RWPE2 (cell line): ENCODE results near the gene HYAL2.
"Not testable (repeated sequence)": the region's sequence is repeated elsewhere in the genome, so short reads cannot be mapped to it uniquely, and the experiment has no call there.

Source experiments
- ATAC-seq: fragments of 200-7000 bp; cut with Tn5 transposase; 3 replicates; pipeline ENCODE4 v1.9.1; 2021; ENCODE audit warnings: low read depth
- DNase-seq: peaks from one replicate; pipeline ENCODE4 v3.0.0-alpha.2; 2020; ENCODE audit warnings: low spot score
- H3K27ac ChIP-seq: fragments of 450-650 bp; 2 replicates; pipeline ENCODE4 v1.5.1; 2017; ENCODE audit warnings: mild to moderate bottlenecking; ENCODE audit not compliant: poor library complexity, severe bottlenecking
- H3K27me3 ChIP-seq: fragments of 250-450 bp; sonication (Bioruptor Pico); 2 replicates; pipeline ENCODE4 v1.5.1; 2021; ENCODE audit warnings: mild to moderate bottlenecking, moderate library complexity; ENCODE audit not compliant: insufficient read depth, poor library complexity, severe bottlenecking
- H3K36me3 ChIP-seq: fragments of 250-450 bp; sonication (Bioruptor Pico); 2 replicates; pipeline ENCODE4 v1.5.1; 2020; ENCODE audit warnings: low read depth, mild to moderate bottlenecking, moderate library complexity
- H3K4me1 ChIP-seq: fragments of 250-450 bp; sonication (Bioruptor Pico); 2 replicates; pipeline ENCODE4 v1.5.1; 2021; ENCODE audit warnings: mild to moderate bottlenecking, moderate library complexity; ENCODE audit not compliant: insufficient read depth, poor library complexity, severe bottlenecking
- H3K4me3 ChIP-seq: fragments of 250-450 bp; sonication (Bioruptor Pico); 2 replicates; pipeline ENCODE4 v1.5.1; 2021; ENCODE audit warnings: mild to moderate bottlenecking, moderate library complexity; ENCODE audit not compliant: severe bottlenecking
- H3K9me3 ChIP-seq: fragments of 250-450 bp; sonication (Bioruptor Pico); 2 replicates; pipeline ENCODE4 v1.5.1; 2021; ENCODE audit warnings: mild to moderate bottlenecking, moderate library complexity; ENCODE audit not compliant: severe bottlenecking
- TF ChIP-seq, protein P1 (sequence below): fragments of 450-650 bp; IDR thresholded peaks from one replicate; pipeline ENCODE4 v1.5.1; 2017; ENCODE audit warnings: mild to moderate bottlenecking, moderate library complexity; ENCODE audit not compliant: poor library complexity, severe bottlenecking

Gene HYAL2

DNA sequence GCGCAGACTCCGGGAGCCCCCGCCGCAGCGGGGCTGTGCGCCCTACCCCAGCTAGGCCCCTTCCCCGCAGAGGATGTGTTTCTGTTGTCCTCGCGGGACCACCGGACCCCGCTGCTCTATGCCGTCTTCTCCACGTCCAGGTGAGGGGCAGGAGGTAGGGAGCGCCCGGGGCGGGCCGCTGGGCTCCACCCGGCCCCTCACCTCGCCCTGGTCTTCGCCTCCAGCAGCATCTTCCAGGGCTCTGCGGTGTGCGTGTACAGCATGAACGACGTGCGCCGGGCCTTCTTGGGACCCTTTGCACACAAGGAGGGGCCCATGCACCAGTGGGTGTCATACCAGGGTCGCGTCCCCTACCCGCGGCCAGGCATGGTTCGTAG, 48.9 kb downstream of the HYAL2 start:
- no peak for DNase-seq
- no peak for ATAC-seq
- no peak overlapping the region for H3K27ac ChIP-seq
- H3K27me3 ChIP-seq = no peaks in the 10 kb centered on the region
- peaks cover 16% of the 10 kb centered on the region for H3K4me1 ChIP-seq
- peaks cover 48% of the 10 kb centered on the region for H3K36me3 ChIP-seq
- TF ChIP-seq, protein P1, sequence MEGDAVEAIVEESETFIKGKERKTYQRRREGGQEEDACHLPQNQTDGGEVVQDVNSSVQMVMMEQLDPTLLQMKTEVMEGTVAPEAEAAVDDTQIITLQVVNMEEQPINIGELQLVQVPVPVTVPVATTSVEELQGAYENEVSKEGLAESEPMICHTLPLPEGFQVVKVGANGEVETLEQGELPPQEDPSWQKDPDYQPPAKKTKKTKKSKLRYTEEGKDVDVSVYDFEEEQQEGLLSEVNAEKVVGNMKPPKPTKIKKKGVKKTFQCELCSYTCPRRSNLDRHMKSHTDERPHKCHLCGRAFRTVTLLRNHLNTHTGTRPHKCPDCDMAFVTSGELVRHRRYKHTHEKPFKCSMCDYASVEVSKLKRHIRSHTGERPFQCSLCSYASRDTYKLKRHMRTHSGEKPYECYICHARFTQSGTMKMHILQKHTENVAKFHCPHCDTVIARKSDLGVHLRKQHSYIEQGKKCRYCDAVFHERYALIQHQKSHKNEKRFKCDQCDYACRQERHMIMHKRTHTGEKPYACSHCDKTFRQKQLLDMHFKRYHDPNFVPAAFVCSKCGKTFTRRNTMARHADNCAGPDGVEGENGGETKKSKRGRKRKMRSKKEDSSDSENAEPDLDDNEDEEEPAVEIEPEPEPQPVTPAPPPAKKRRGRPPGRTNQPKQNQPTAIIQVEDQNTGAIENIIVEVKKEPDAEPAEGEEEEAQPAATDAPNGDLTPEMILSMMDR = no peak
- no peaks in the 10 kb centered on the region for H3K9me3 ChIP-seq
- no peak overlapping the region for H3K4me3 ChIP-seq

DNA sequence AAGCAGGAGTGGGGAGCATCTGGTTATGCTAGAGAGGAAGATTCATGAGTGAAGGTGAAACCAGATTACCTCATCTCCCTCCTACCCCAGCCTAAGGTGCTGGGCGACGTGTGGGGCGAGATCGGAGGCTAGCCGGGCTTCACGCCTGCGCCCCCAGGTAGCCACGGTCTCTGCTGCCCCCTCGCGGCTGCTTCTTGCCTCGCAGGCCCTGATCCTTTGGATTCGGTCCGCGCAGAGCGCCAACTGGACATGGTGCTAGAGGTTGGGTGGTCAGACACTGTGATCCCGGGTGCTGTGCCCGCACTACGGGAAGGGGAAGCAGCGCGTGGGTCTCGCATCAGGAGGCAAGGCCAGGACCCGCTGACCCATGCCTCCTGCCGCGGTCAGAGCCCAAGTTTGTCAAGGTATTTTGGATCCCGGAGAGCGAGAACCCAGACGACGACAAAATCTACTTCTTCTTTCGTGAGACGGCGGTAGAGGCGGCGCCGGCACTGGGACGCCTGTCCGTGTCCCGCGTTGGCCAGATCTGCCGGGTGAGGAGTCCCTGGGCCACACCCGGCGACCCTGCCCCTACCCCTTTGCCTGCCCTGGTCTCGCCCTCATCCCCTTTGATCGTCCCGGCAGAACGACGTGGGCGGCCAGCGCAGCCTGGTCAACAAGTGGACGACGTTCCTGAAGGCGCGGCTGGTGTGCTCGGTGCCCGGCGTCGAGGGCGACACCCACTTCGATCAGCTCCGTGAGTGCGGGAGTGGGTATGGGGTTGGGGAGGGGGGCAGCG, 49.4 kb downstream of the HYAL2 start:
- peaks cover 21% of the 10 kb centered on the region for H3K4me1 ChIP-seq
- H3K36me3 ChIP-seq = peaks cover 48% of the 10 kb centered on the region
- no peak overlapping the region for H3K4me3 ChIP-seq
- ATAC-seq (peak; percentile 18; the same call in 2 of the 3 replicates), DNase-seq (no peak)
- no peaks in the 10 kb centered on the region for H3K9me3 ChIP-seq
- no peak overlapping the region for H3K27ac ChIP-seq
- TF ChIP-seq, protein P1 = peak; percentile 84
- no peaks in the 10 kb centered on the region for H3K27me3 ChIP-seq

DNA sequence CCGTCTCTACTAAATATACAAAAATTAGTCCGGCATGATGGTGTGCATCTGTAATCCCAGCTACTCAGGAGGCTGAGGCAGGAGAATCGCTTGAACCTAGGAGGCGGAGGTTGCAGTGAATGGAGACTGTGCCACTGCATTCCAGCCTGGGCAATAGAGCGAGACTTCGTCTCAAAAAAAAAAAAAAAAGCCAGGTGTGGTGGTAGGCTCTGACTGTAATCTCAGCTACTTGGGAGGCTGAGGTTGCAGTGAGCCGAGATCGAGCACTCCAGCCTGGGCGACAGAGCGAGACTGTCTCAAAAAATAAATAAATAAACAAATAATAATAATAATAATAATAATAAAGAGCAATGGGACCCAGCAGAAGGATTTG, 50.0 kb downstream of the HYAL2 start:
- not testable (repeated sequence) for ATAC-seq, H3K27me3 ChIP-seq, H3K4me3 ChIP-seq, H3K9me3 ChIP-seq, DNase-seq, H3K27ac ChIP-seq
- peaks cover 48% of the 10 kb centered on the region for H3K36me3 ChIP-seq
- peaks cover 24% of the 10 kb centered on the region for H3K4me1 ChIP-seq

DNA sequence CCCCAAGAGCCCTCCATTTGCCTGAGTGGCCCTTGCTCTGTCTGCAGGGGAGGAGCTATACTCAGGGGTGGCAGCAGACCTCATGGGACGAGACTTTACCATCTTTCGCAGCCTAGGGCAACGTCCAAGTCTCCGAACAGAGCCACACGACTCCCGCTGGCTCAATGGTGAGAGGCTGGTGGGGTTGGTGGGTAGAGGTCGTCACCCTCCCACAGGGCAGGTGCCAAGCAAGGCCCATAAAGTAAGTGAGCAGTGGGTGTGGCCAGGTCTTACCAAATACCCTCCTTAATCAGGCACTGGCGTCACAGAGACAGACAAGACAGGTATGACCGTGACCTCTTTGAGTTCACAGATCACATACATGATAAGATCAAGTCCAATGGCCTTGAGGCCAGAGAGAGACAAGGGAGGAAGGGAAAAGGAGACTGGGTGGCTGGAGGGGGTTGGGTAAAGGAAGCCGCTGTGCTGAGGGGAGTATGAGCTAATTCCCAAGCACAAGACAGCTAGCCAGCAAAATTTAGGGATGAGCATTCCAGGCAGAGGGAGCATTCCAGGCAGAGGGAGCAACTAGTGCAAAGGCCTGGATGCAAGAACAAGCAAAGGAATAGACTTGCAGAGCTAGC, 51.1 kb downstream of the HYAL2 start:
- H3K9me3 ChIP-seq = no peaks in the 10 kb centered on the region
- H3K36me3 ChIP-seq = peaks cover 41% of the 10 kb centered on the region
- no peak for DNase-seq
- no peaks in the 10 kb centered on the region for H3K27me3 ChIP-seq
- H3K4me1 ChIP-seq = peaks cover 25% of the 10 kb centered on the region
- H3K4me3 ChIP-seq = no peak overlapping the region
- TF ChIP-seq, protein P1 = no peak
- peak overlapping the region; percentile 93 for H3K27ac ChIP-seq
- ATAC-seq = no peak

DNA sequence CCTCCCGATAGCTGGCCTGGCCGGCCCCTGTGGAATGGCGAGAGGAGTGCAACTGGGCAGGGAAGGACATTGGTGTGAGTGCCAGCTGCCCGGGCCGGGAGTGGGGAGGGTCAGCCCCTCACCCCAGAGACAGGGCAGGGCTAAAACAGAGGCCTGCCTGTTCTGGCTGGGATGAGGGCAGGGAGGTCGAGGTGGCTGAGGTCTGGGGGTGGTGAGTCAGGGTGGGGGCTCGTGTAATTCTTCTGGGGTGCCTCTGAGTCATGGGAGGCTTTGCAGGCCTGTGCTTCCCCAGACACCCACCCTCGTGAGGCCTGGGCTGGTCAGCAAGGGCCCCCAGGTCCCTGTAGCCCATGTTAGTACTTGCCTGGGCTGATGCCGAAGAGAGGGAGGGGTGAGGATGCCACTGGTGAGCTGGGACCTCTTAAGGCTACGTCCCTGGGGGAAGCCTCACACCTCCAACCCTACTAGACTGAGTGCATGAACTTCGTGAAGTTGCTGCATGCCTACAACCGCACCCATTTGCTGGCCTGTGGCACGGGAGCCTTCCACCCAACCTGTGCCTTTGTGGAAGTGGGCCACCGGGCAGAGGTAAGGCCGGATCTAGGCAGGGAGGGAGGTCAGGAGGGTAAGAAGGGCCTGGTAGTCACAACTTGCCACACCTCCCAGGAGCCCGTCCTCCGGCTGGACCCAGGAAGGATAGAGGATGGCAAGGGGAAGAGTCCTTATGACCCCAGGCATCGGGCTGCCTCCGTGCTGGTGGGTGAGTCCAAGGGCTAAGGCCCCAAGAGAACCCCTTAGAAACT, 51.9 kb downstream of the HYAL2 start:
- TF ChIP-seq, protein P1 = no peak
- ATAC-seq (peak; percentile 3; the same call in 2 of the 3 replicates), DNase-seq (no peak)
- H3K27ac ChIP-seq = peak overlapping the region; percentile 93
- no peaks in the 10 kb centered on the region for H3K27me3 ChIP-seq
- peaks cover 36% of the 10 kb centered on the region for H3K36me3 ChIP-seq
- peaks cover 26% of the 10 kb centered on the region for H3K4me1 ChIP-seq
- H3K4me3 ChIP-seq = peak overlapping the region; percentile 45
- H3K9me3 ChIP-seq = no peaks in the 10 kb centered on the region
